H9 (cell line): ENCODE measurements around the gene LZTFL1. TPM values are rescaled to one million over a fixed set of nuclear protein-coding genes. Genes with fewer than 3 reads are reported as not detected.

ENCODE experiments used
- DNase-seq: peaks from one replicate; pipeline ENCODE4 v3.0.0-alpha.2; 2017
- H2AFZ ChIP-seq: one replicate; pipeline ENCODE4 v1.6.1; 2013; ENCODE audit warnings: mild to moderate bottlenecking, low read length, control low read depth, moderate library complexity
- H2AK5ac ChIP-seq: 2 replicates; pipeline ENCODE4 v1.6.1; 2013; ENCODE audit warnings: low read length, control low read depth, mixed read lengths; ENCODE audit not compliant: insufficient read length
- H2BK120ac ChIP-seq: one replicate; pipeline ENCODE4 v1.6.1; 2013; ENCODE audit warnings: low read depth, mild to moderate bottlenecking, low read length, control low read depth, inconsistent platforms; ENCODE audit not compliant: poor library complexity, severe bottlenecking
- H2BK12ac ChIP-seq: 2 replicates; pipeline ENCODE4 v1.6.1; 2013; ENCODE audit warnings: low read length, control low read depth, mixed read lengths, low read depth; ENCODE audit not compliant: insufficient read length
- H2BK15ac ChIP-seq: 2 replicates; pipeline ENCODE4 v1.6.1; 2013; ENCODE audit warnings: low read depth, low read length, control low read depth
- H2BK20ac ChIP-seq: one replicate; pipeline ENCODE4 v1.6.1; 2013; ENCODE audit warnings: low read depth, mild to moderate bottlenecking, low read length, control low read depth, inconsistent platforms; ENCODE audit not compliant: poor library complexity, severe bottlenecking
- H2BK5ac ChIP-seq: 2 replicates; pipeline ENCODE4 v1.6.1; 2013; ENCODE audit warnings: low read length, control low read depth, mixed read lengths; ENCODE audit not compliant: insufficient read length
- H3K14ac ChIP-seq: 2 replicates; pipeline ENCODE4 v1.6.1; 2013; ENCODE audit warnings: low read length, control low read depth; ENCODE audit not compliant: insufficient read depth
- H3K18ac ChIP-seq: 2 replicates; pipeline ENCODE4 v1.6.1; 2013; ENCODE audit warnings: low read depth, mild to moderate bottlenecking, mixed read lengths, low read length, control low read depth; ENCODE audit not compliant: insufficient read length
- H3K23ac ChIP-seq: 2 replicates; pipeline ENCODE4 v1.6.1; 2013; ENCODE audit warnings: low read length, control low read depth, mixed read lengths, low read depth; ENCODE audit not compliant: insufficient read length
- H3K23me2 ChIP-seq: 2 replicates; pipeline ENCODE4 v1.6.1; 2013; ENCODE audit warnings: low read depth, mild to moderate bottlenecking, mixed read lengths, low read length, control low read depth; ENCODE audit not compliant: insufficient read length, poor library complexity, severe bottlenecking
- H3K27ac ChIP-seq: 2 replicates; pipeline ENCODE4 v1.5.1; 2013; ENCODE audit warnings: low read length, control low read depth, mixed read lengths, low read depth; ENCODE audit not compliant: insufficient read length
- H3K27me3 ChIP-seq: 2 replicates; pipeline ENCODE4 v1.6.1; 2013; ENCODE audit warnings: low read length, control low read depth, inconsistent platforms; ENCODE audit not compliant: insufficient read depth
- H3K4ac ChIP-seq: 2 replicates; pipeline ENCODE4 v1.6.1; 2013; ENCODE audit warnings: low read depth, mild to moderate bottlenecking, control low read depth, inconsistent platforms, low read length, moderate library complexity
- H3K4me1 ChIP-seq: 2 replicates; pipeline ENCODE4 v1.6.1; 2013; ENCODE audit warnings: low read length, control low read depth, inconsistent platforms; ENCODE audit not compliant: insufficient read depth
- H3K4me2 ChIP-seq: 2 replicates; pipeline ENCODE4 v1.6.1; 2013; ENCODE audit warnings: low read length, control low read depth, mixed read lengths; ENCODE audit not compliant: insufficient read length, insufficient read depth
- H3K56ac ChIP-seq: 2 replicates; pipeline ENCODE4 v1.6.1; 2013; ENCODE audit warnings: low read depth, mild to moderate bottlenecking, mixed read lengths, low read length, control low read depth; ENCODE audit not compliant: insufficient read length
- H3K79me1 ChIP-seq: 2 replicates; pipeline ENCODE4 v1.6.1; 2013; ENCODE audit warnings: low read depth, mild to moderate bottlenecking, moderate library complexity, low read length, control low read depth, inconsistent platforms; ENCODE audit not compliant: insufficient read depth, poor library complexity, severe bottlenecking
- H3K79me2 ChIP-seq: 2 replicates; pipeline ENCODE4 v1.6.1; 2013; ENCODE audit warnings: low read length, control low read depth, inconsistent platforms; ENCODE audit not compliant: insufficient read depth
- H3K9ac ChIP-seq: 2 replicates; pipeline ENCODE4 v1.6.1; 2013; ENCODE audit warnings: low read length, control low read depth, mixed read lengths; ENCODE audit not compliant: insufficient read length; ENCODE audit errors: extremely low read depth
- H3K9me3 ChIP-seq: one replicate; pipeline ENCODE4 v1.6.1; 2013; ENCODE audit warnings: low read depth, low read length, inconsistent platforms; ENCODE audit not compliant: control insufficient read depth
- H3T11ph ChIP-seq: one replicate; pipeline ENCODE4 v1.6.1; 2013; ENCODE audit warnings: mild to moderate bottlenecking, low read length, control low read depth, inconsistent platforms
- H4K20me1 ChIP-seq: one replicate; pipeline ENCODE4 v1.6.1; 2013; ENCODE audit not compliant: control insufficient read depth, insufficient read length, insufficient read depth
- H4K5ac ChIP-seq: 2 replicates; pipeline ENCODE4 v1.6.1; 2013; ENCODE audit warnings: low read depth, mild to moderate bottlenecking, mixed read lengths, low read length, control low read depth; ENCODE audit not compliant: insufficient read length
- H4K8ac ChIP-seq: replicated peaks from 2 replicates; pipeline ENCODE4 v1.6.1; 2013; ENCODE audit warnings: low read length, control low read depth, mixed read lengths, low read depth; ENCODE audit not compliant: insufficient read length
- H4K91ac ChIP-seq: 2 replicates; pipeline ENCODE4 v1.6.1; 2013; ENCODE audit warnings: low read depth, mild to moderate bottlenecking, moderate library complexity, mixed read lengths, low read length, control low read depth; ENCODE audit not compliant: insufficient read length
- H3K27ac Mint-ChIP-seq, 3 experiments: 2 replicates in 2 of 3; 3 replicates in 1 of 3; pipeline ENCODE4 v1.8.0; 2020 to 2021; ENCODE audit warnings: mixed read lengths in 3 of 3, mild to moderate bottlenecking in 1 of 3, moderate library complexity in 1 of 3
- H3K27me3 Mint-ChIP-seq: 2 replicates; pipeline ENCODE4 v1.8.0; 2021; ENCODE audit warnings: low read depth, mild to moderate bottlenecking, moderate library complexity, mixed read lengths
- H3K36me3 Mint-ChIP-seq, 3 experiments: 2 replicates in 2 of 3; 3 replicates in 1 of 3; pipeline ENCODE4 v1.8.0; 2020 to 2021; ENCODE audit warnings: low read depth in 3 of 3, mixed read lengths in 3 of 3; ENCODE audit not compliant: insufficient read depth in 1 of 3
- H3K4me1 Mint-ChIP-seq, 2 experiments: 2 replicates each; pipeline ENCODE4 v1.8.0; 2020; ENCODE audit warnings: mixed read lengths in 2 of 2
- H3K4me3 Mint-ChIP-seq, 2 experiments: 2 replicates in 1 of 2; 3 replicates in 1 of 2; pipeline ENCODE4 v1.8.0; 2020 to 2021; ENCODE audit warnings: mild to moderate bottlenecking in 2 of 2, mixed read lengths in 2 of 2, moderate library complexity in 1 of 2
- H3K9me3 Mint-ChIP-seq, 2 experiments: 2 replicates in 1 of 2; 3 replicates in 1 of 2; pipeline ENCODE4 v1.8.0; 2020; ENCODE audit warnings: mild to moderate bottlenecking in 2 of 2, mixed read lengths in 2 of 2, moderate library complexity in 1 of 2
- CTCF ChIP-seq: fragments of 200-600 bp; sonication (generic); conservative IDR thresholded peaks from 3 replicates; pipeline ENCODE4 v1.8.0; 2021; ENCODE audit warnings: antibody characterized with exemption, mild to moderate bottlenecking
- WGBS: extraction: QIAGEN DNeasy Blood & Tissue Kit; methylation state at CpG from one replicate; pipeline ENCODE4 v1.1.7; 2013; ENCODE audit warnings: missing lambda C conversion rate, low lambda C conversion rate, mixed read lengths; ENCODE audit not compliant: insufficient read length; ENCODE audit errors: extremely low coverage; 5-methylcytosine and 5-hydroxymethylcytosine counted together
- total RNA-seq: library from RNA; stranded (reverse); gene quantifications from 2 replicates; pipeline ENCODE4 v1.2.1, GENCODE V29; 2021

The LZTFL1 gene
- total RNA-seq, 1 experiment from 2014 or later, result 12.2 TPM

GRCh38 chr3:45777746-45778386 is 64.1 kb downstream of the LZTFL1 start:
- Histone ChIP-seq H2BK5ac (no peak overlapping the region), H3K9ac (no peak overlapping the region), H3K56ac (no peak overlapping the region), H3T11ph (no peak overlapping the region), H4K20me1 (no peaks in the 10 kb centered on the region), H4K8ac (no peak overlapping the region), H3K27me3 (0 out of 2 replicates have a peak, but pooled peaks cover 2% of the 10 kb centered on the region), H2AFZ (no peak overlapping the region), H3K23ac (no peak overlapping the region), H2AK5ac (no peak overlapping the region), H4K91ac (no peak overlapping the region), H4K5ac (no peak overlapping the region), H3K27ac (no peak overlapping the region), H3K14ac (no peak overlapping the region; the same call in 1 of the 2 replicates), H3K23me2 (no peaks in the 10 kb centered on the region), H3K4me2 (no peak overlapping the region), H3K79me1 (no peaks in the 10 kb centered on the region), H2BK15ac (no peak overlapping the region), H2BK120ac (no peak overlapping the region), H3K4ac (no peak overlapping the region), H3K4me1 (no peaks in the 10 kb centered on the region), H2BK12ac (no peak overlapping the region), H3K18ac (no peak overlapping the region), H3K9me3 (no peaks in the 10 kb centered on the region), H2BK20ac (no peak overlapping the region), H3K79me2 (no peaks in the 10 kb centered on the region)
- Mint-ChIP-seq H3K27me3 (no peaks in the 10 kb centered on the region; the same call in 1 of the 2 replicates), H3K36me3 (no peaks in the 10 kb centered on the region; a peak in 1 of 7 replicates), H3K4me3 (no peak overlapping the region), H3K9me3 (no peaks in the 10 kb centered on the region; a peak in 1 of 5 replicates), H3K4me1 (peaks cover 17 to 20% of the 10 kb centered on the region in 2 experiments), H3K27ac (no peak overlapping the region; a peak in 1 of 7 replicates)
- WGBS, result no CpG with 5 or more reads among the region's 11 CpGs
- no peak for TF ChIP-seq CTCF
- peak; percentile 16 for DNase-seq
